Loucy (cell line): ENCODE measurements around the gene COL5A1.

Experiments
- CTCF ChIP-seq: fragments of 200-600 bp; sonication (generic); conservative IDR thresholded peaks from 2 replicates; pipeline ENCODE4 v1.5.1; 2014; ENCODE audit warnings: mild to moderate bottlenecking, antibody characterized with exemption, low read length
- EZH2phosphoT487 ChIP-seq: fragments of 200-600 bp; IDR thresholded peaks from 2 replicates; pipeline ENCODE4 v1.6.1; 2018; ENCODE audit warnings: antibody characterized with exemption, mild to moderate bottlenecking, moderate library complexity, borderline replicate concordance

DNA sequence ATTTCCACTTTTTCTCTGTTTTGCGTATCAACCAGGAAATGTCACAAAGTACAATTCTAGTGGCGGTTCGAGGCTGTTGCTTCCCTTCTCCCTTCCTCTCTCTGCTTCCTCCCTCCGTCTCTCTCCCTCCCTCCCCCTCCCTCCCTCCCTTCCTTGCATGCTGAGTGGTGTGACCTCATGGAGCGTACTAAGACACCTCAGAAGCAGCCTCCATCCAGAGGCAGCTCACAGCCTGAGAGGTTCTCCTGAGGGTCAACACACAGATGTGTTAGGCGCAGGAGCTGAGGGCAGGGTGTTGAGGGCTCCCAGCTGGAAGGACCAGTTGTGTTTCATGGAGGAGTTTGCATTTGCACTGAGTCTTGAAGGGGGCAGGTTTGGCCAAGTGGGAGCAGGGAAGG, 57.7 kb downstream of the COL5A1 start:
- no peak for TF ChIP-seq CTCF
- no peak for TF ChIP-seq EZH2phosphoT487
